Activated gamma-delta T cell (primary cell): ENCODE results near the gene CAPSL.
"Not testable (repeated sequence)": the region's sequence is repeated elsewhere in the genome, so short reads cannot be mapped to it uniquely, and the experiment has no call there.

Experiments
- DNase-seq: peaks from one replicate; lab custom pipeline; 2025; lab: John Stamatoyannopoulos, UW

Gene CAPSL

GRCh38 chr5:35908228-35908627, 30.2 kb downstream of the CAPSL start:
- no peak for DNase-seq

GRCh38 chr5:35904443-35905132, 33.8 kb downstream of the CAPSL start:
- DNase-seq: no peak

GRCh38 chr5:35903631-35904203, 34.7 kb downstream of the CAPSL start:
- no peak for DNase-seq

GRCh38 chr5:35902046-35902672, 36.3 kb downstream of the CAPSL start:
- DNase-seq: no peak

- no peak for DNase-seq
Observed at GRCh38 chr5:35900972-35901695, 37.3 kb downstream of the CAPSL start.

GRCh38 chr5:35899800-35900199, 38.6 kb downstream of the CAPSL start:
- DNase-seq: no peak

GRCh38 chr5:35898952-35899660, 39.3 kb downstream of the CAPSL start:
- DNase-seq: no peak

GRCh38 chr5:35894131-35894530, 44.3 kb downstream of the CAPSL start:
- DNase-seq: no peak

- not testable (repeated sequence) for DNase-seq
Observed at GRCh38 chr5:35892799-35893198, 45.6 kb downstream of the CAPSL start.

- DNase-seq: no peak
Observed at GRCh38 chr5:35890021-35891020, 48.1 kb downstream of the CAPSL start.

- DNase-seq: no peak
Observed at GRCh38 chr5:35887321-35888100, 50.9 kb downstream of the CAPSL start.

GRCh38 chr5:35886381-35886780, 52.0 kb downstream of the CAPSL start:
- no peak for DNase-seq

- no peak for DNase-seq
Observed at GRCh38 chr5:35884773-35885172, 53.6 kb downstream of the CAPSL start.

GRCh38 chr5:35884191-35884769, 54.1 kb downstream of the CAPSL start:
- DNase-seq: no peak

- no peak for DNase-seq
Observed at GRCh38 chr5:35881758-35882157, 56.7 kb downstream of the CAPSL start.

- no peak for DNase-seq
Observed at GRCh38 chr5:35880156-35880555, 58.3 kb downstream of the CAPSL start.

- DNase-seq: no peak
Observed at GRCh38 chr5:35879649-35880048, 58.8 kb downstream of the CAPSL start.

GRCh38 chr5:35879096-35879495, 59.3 kb downstream of the CAPSL start:
- DNase-seq: no peak

GRCh38 chr5:35878079-35878478, 60.3 kb downstream of the CAPSL start:
- no peak for DNase-seq

GRCh38 chr5:35877655-35878054, 60.8 kb downstream of the CAPSL start:
- no peak for DNase-seq
